ENCODE data around the gene USF3. TPM values are rescaled to one million over a fixed set of nuclear protein-coding genes. Genes with fewer than 3 reads are reported as not detected.

Gene USF3, protein sequence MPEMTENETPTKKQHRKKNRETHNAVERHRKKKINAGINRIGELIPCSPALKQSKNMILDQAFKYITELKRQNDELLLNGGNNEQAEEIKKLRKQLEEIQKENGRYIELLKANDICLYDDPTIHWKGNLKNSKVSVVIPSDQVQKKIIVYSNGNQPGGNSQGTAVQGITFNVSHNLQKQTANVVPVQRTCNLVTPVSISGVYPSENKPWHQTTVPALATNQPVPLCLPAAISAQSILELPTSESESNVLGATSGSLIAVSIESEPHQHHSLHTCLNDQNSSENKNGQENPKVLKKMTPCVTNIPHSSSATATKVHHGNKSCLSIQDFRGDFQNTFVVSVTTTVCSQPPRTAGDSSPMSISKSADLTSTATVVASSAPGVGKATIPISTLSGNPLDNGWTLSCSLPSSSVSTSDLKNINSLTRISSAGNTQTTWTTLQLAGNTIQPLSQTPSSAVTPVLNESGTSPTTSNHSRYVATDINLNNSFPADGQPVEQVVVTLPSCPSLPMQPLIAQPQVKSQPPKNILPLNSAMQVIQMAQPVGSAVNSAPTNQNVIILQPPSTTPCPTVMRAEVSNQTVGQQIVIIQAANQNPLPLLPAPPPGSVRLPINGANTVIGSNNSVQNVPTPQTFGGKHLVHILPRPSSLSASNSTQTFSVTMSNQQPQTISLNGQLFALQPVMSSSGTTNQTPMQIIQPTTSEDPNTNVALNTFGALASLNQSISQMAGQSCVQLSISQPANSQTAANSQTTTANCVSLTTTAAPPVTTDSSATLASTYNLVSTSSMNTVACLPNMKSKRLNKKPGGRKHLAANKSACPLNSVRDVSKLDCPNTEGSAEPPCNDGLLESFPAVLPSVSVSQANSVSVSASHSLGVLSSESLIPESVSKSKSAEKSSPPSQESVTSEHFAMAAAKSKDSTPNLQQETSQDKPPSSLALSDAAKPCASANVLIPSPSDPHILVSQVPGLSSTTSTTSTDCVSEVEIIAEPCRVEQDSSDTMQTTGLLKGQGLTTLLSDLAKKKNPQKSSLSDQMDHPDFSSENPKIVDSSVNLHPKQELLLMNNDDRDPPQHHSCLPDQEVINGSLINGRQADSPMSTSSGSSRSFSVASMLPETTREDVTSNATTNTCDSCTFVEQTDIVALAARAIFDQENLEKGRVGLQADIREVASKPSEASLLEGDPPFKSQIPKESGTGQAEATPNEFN (N-terminal part only)
- 8.6 TPM for polyA plus RNA-seq (2013, experiment 1 of 2)
- 10.1 TPM for polyA plus RNA-seq (2013, experiment 2 of 2)

DNA sequence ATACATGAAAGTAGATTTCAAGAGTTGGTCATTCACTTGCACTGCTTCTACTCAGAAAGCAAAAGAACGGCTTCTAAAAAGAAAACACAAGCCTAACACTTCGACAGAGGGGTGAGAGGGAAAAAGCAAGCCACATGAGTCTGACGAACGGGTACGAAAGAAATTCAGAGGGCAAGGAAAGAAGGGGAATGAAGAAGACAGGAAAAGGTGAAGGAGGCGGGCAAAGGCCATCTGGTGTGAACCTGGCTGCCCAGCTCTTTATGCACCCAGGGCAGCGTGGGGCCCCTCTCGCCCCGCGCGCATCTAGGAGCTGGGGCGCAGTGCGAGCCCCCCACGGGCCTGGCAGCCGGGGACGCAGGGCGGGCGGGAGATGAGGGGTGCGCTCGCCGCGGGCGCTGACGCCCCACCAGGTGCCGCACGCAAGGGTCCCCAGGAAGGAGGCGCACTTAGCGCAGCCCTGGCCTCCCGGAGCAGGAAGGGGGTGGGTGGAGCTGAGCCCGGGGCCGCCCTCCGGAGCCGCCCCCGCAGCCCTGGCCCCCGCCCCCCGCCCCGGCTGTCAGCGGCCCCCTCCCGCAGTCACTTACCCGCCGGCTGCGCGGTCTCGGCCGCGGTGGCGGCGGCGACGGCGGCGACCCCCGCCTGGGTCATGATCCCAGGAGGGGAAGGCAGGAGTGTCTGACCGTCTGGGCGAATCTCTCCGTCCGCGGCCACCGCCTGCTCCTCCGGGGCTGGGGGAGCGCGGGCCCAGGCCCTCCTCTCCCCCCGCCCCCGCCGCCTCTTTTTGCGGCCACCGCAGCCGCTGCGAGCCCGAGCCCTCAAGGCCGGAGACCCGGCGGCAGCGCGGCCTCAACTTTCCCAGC lies at the start of gene USF3:
Gene USF3 (minus strand): TSS at position 857 of the 860 bp plus-strand sequence. CDS start 21,764 bp downstream, outside the sequence.
- no peaks in the 10 kb centered on the region for H3K9me3 ChIP-seq (ENCODE audit: insufficient read depth, low read depth, low read length)
- no peaks in the 10 kb centered on the region for H3K27me3 ChIP-seq (ENCODE audit: insufficient read depth, low read length)
- H3K4me3 ChIP-seq (ENCODE audit: low read length), result peak within 1 kb of the TSS; percentile 92
- H3K4me1 ChIP-seq (ENCODE audit: insufficient read depth, low read length), result peaks cover 15% of the 10 kb centered on the region
- H3K36me3 ChIP-seq (ENCODE audit: insufficient read depth, low read length), result no peaks in the 10 kb centered on the region
- WGBS, result under 1% methylated on average over 65 of the region's 75 CpGs
- peak within 1 kb of the TSS; percentile 94 for H3K27ac ChIP-seq (ENCODE audit: low read depth, low read length)
- H3K9ac ChIP-seq (ENCODE audit: low read depth, low read length), result peak within 1 kb of the TSS; percentile 81

DNA sequence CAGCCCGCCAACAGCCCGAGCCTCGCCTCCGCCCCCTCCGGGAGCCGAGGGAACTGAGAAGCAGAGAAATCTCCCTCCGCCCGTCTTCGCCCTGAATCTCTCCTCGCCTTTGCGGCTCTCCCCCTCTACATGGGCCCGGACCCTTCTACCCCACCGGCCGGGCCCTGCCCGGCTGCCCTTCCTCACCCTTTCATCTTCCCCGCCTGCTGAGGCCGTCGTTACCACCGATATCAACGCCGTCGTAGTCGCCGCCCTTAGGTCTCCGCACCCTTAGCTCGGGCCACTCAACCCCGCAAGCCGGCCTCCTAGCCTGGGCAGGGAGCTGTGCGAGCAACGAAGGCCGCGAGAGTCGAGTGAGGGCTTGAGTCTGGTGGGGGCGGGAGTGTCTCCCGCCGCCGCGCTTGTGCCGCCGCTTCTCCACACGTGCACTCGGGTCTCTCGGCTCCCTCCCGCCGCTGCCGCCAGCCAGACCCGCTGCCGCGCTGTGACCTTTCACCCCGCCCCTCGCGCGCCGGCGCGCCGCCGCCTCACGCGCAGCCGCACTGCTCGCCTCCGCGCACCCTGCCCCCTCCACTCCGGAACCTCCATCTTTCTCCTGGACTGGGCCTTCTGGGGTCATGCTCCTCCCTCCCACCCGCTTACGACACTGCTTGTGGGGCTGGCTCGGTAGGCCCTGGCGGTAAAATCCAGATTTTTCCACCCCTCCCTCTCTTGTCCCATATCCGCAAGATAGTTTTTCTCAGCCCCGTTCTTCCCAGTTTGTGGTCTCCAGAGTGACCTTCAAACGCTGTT lies 49.5 kb upstream of the USF3 start, which contains the start of gene NAA50:
Gene NAA50 (minus strand): TSS at position 494 of the 792 bp plus-strand sequence. CDS start 300 bp downstream, at position 194.
- H3K4me1 ChIP-seq (ENCODE audit: insufficient read depth, low read length), result peaks cover 26% of the 10 kb centered on the region
- WGBS, result under 1% methylated on average over 72 of the region's 72 CpGs
- H3K9me3 ChIP-seq (ENCODE audit: insufficient read depth, low read depth, low read length), result no peaks in the 10 kb centered on the region
- H3K27me3 ChIP-seq (ENCODE audit: insufficient read depth, low read length), result no peaks in the 10 kb centered on the region
- peak within 1 kb of the TSS; percentile 80 for H3K4me3 ChIP-seq (ENCODE audit: low read length)
- peak within 1 kb of the TSS; percentile 100 for H3K27ac ChIP-seq (ENCODE audit: low read depth, low read length)
- peaks cover 5% of the 10 kb centered on the region; the same call in 1 of the 2 replicates for H3K36me3 ChIP-seq (ENCODE audit: insufficient read depth, low read length)
- H3K9ac ChIP-seq (ENCODE audit: low read depth, low read length), result peak within 1 kb of the TSS; percentile 98

DNA sequence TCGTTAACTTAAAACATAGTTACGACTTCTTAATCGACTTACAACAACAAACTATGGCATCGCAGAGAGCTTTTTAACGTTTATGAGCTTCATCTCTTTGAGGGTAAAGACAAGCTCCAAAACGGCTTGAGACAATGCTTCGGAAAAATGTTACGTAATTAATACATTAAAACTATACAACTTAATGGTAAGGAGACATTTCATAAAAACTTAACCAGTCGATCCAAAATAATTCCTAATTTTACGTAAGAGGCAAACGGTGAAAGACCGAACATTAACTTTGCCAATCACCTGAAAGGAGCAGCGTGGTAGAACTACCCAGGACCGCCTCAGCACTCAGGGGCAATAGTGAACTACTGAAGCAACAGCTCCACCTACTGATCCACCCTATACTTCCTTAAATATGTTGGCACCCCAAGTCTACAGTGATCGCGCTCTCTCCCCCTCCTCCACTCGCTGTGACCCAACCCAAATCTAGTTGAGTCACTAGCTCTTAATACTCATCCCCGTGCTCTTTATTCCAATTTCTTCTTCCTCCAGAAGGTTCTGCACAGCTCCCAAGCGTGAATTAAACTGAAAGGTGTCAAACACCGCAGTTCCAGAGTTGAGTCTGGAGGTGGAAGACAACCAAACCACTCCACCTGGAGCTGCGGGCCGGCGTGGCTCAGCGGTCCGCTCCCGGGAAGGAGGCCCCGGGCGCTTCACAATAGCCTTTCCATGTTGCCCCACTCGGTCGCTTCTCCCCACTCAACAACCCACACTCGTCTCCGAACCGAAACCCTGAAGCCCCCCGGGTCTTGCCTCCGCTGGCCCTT lies 48.7 kb upstream of the USF3 start:
- peaks cover 29% of the 10 kb centered on the region for H3K4me1 ChIP-seq (ENCODE audit: insufficient read depth, low read length)
- H3K9ac ChIP-seq (ENCODE audit: low read depth, low read length), result peak overlapping the region; percentile 98
- no peaks in the 10 kb centered on the region for H3K27me3 ChIP-seq (ENCODE audit: insufficient read depth, low read length)
- H3K9me3 ChIP-seq (ENCODE audit: insufficient read depth, low read depth, low read length), result no peaks in the 10 kb centered on the region
- peak overlapping the region; percentile 80 for H3K4me3 ChIP-seq (ENCODE audit: low read length)
- peaks cover 6% of the 10 kb centered on the region; the same call in 1 of the 2 replicates for H3K36me3 ChIP-seq (ENCODE audit: insufficient read depth, low read length)
- under 1% methylated on average over 33 of the region's 35 CpGs for WGBS
- peak overlapping the region; percentile 100 for H3K27ac ChIP-seq (ENCODE audit: low read depth, low read length)

DNA sequence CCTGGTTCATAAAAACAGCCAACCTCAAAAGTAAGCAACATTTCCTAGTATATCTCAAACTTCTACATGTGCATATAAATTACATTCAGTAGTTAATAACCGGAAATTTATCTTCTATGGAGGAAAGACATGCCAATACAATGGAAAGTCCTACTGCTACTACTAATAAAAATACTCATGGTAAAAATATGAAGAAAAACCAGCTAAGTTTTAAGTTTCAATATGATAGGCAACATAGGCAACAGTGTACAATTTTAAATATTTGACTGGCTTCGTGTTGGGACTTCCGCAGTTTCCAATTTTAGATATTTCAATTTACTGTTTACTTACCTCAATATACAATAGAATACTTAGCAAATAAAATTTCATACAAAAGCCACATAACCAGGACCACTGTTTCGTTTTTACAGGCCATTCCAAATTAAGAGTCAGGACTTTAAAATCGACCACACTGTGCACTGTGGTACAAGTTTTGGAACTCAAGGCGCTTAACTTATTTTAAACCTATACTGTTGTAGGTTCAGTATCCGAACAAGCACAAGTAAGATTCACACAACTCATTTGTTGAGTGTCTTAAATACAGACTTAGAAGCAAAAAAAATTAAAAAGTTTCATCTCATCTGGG lies 46.7 kb upstream of the USF3 start:
- H3K4me1 ChIP-seq (ENCODE audit: insufficient read depth, low read length), result peaks cover 30% of the 10 kb centered on the region
- no peaks in the 10 kb centered on the region for H3K9me3 ChIP-seq (ENCODE audit: insufficient read depth, low read depth, low read length)
- H3K27ac ChIP-seq (ENCODE audit: low read depth, low read length), result no peak overlapping the region
- H3K27me3 ChIP-seq (ENCODE audit: insufficient read depth, low read length), result no peaks in the 10 kb centered on the region
- 89% methylated on average over 6 of the region's 7 CpGs for WGBS
- peak overlapping the region; percentile 80; the same call in 1 of the 2 replicates for H3K4me3 ChIP-seq (ENCODE audit: low read length)
- peaks cover 6% of the 10 kb centered on the region; the same call in 1 of the 2 replicates for H3K36me3 ChIP-seq (ENCODE audit: insufficient read depth, low read length)
- H3K9ac ChIP-seq (ENCODE audit: low read depth, low read length), result no peak overlapping the region

DNA sequence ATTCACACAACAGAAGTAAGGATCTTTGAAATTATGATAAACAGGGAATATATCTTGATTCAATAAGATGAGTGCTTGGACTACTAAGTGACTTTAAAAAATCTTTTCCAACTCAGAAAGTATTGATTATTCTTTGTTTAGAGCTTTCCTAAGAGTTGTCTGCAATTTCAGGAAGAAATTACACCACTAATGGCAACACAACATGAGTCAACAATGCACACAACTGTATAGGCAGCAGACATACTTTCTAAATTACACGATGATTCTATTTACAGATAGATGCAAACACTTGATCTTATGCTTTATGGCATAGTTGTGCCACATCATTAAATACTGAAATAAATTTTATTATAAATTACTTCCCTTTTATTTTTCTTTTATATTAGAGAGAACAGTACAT lies 45.2 kb upstream of the USF3 start:
- Histone ChIP-seq H3K36me3 (ENCODE audit: insufficient read depth, low read length) (peaks cover 6% of the 10 kb centered on the region; the same call in 1 of the 2 replicates), H3K4me3 (ENCODE audit: low read length) (no peak overlapping the region), H3K9ac (ENCODE audit: low read depth, low read length) (no peak overlapping the region), H3K27ac (ENCODE audit: low read depth, low read length) (no peak overlapping the region), H3K4me1 (ENCODE audit: insufficient read depth, low read length) (peaks cover 38% of the 10 kb centered on the region), H3K27me3 (ENCODE audit: insufficient read depth, low read length) (no peaks in the 10 kb centered on the region), H3K9me3 (ENCODE audit: insufficient read depth, low read depth, low read length) (no peaks in the 10 kb centered on the region)
- 90% methylated on average over 1 of the region's 1 CpG for WGBS

DNA sequence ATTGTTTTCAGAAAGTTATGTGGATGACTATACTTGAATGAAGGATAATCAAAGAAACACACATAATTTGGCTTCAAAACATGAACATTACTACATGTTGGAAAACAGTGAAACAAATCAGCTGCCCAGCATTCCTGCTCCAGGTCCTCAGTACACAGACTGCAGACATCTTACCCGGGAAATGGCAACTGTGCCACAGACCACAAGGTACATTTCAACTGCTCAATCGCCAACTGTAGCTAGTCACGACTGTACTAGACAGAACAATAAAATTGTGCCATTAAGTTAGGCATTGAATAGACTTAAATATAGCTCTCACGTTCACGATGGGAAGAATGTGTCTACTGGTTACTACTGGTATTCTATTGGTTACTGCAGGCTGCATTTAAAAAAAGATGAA lies 44.6 kb upstream of the USF3 start:
- peaks cover 42% of the 10 kb centered on the region for H3K4me1 ChIP-seq (ENCODE audit: insufficient read depth, low read length)
- no peaks in the 10 kb centered on the region for H3K9me3 ChIP-seq (ENCODE audit: insufficient read depth, low read depth, low read length)
- peak overlapping the region; percentile 16; the same call in 1 of the 2 replicates for H3K27ac ChIP-seq (ENCODE audit: low read depth, low read length)
- no peak overlapping the region for H3K9ac ChIP-seq (ENCODE audit: low read depth, low read length)
- H3K36me3 ChIP-seq (ENCODE audit: insufficient read depth, low read length), result peaks cover 6% of the 10 kb centered on the region; the same call in 1 of the 2 replicates
- no peaks in the 10 kb centered on the region for H3K27me3 ChIP-seq (ENCODE audit: insufficient read depth, low read length)
- no peak overlapping the region for H3K4me3 ChIP-seq (ENCODE audit: low read length)
- 88% methylated on average over 5 of the region's 5 CpGs for WGBS

DNA sequence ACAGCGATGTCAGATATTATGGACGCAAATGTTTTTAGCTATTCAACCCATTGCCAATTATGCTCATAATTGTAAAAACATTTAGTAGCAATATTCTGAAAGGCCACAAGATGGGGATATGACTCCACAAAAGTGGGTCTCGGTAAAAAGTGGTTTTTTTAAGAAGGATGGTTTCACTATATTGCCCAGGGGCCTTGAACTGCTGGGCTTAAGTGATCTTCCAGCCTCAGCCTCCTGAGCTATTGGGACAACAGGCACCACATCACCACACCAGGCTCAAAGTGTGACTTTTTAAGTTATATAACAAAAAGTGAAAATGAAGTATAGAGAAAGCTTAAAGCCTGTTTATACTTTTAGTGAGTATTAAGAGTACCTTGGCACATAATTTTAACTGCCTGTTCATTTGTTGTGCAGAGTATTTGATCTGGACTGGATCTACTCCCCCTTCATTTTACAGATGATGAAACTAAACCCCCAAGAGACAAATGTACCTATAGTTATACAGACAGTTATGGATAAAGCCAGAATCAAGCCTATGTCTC lies 40.2 kb upstream of the USF3 start:
- H3K27ac ChIP-seq (ENCODE audit: low read depth, low read length), result no peak overlapping the region; the same call in 1 of the 2 replicates
- H3K4me3 ChIP-seq (ENCODE audit: low read length), result no peak overlapping the region
- WGBS, result 73% methylated on average over 3 of the region's 3 CpGs
- H3K36me3 ChIP-seq (ENCODE audit: insufficient read depth, low read length), result peaks cover 14% of the 10 kb centered on the region; the same call in 1 of the 2 replicates
- peaks cover 44% of the 10 kb centered on the region for H3K4me1 ChIP-seq (ENCODE audit: insufficient read depth, low read length)
- no peak overlapping the region for H3K9ac ChIP-seq (ENCODE audit: low read depth, low read length)
- no peaks in the 10 kb centered on the region for H3K9me3 ChIP-seq (ENCODE audit: insufficient read depth, low read depth, low read length)
- H3K27me3 ChIP-seq (ENCODE audit: insufficient read depth, low read length), result no peaks in the 10 kb centered on the region

DNA sequence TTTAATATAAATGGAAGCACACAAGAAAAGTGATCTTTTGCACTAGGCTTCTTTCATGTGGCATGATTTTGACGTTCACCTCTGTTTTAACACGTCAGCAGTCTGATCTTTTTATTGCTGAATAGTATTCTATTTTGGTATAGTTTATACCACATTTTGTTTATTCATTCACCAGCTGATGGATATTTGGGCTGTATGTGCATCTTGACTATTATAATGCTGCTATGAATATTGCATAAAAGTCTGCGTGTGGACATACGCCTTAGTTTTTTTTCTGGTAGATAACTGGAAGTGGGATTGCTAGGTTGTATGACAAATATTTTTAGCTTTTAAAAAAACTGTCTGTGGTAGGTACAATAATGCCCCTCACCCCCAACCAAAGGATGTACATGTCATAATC lies 35.3 kb upstream of the USF3 start:
- no peak overlapping the region for H3K9ac ChIP-seq (ENCODE audit: low read depth, low read length)
- H3K4me3 ChIP-seq (ENCODE audit: low read length), result no peak overlapping the region
- no peak overlapping the region for H3K27ac ChIP-seq (ENCODE audit: low read depth, low read length)
- no peaks in the 10 kb centered on the region for H3K27me3 ChIP-seq (ENCODE audit: insufficient read depth, low read length)
- H3K9me3 ChIP-seq (ENCODE audit: insufficient read depth, low read depth, low read length), result no peaks in the 10 kb centered on the region
- 95% methylated on average over 4 of the region's 4 CpGs for WGBS
- peaks cover 36% of the 10 kb centered on the region for H3K36me3 ChIP-seq (ENCODE audit: insufficient read depth, low read length)
- H3K4me1 ChIP-seq (ENCODE audit: insufficient read depth, low read length), result peaks cover 13% of the 10 kb centered on the region; the same call in 1 of the 2 replicates
